H1 (cell line): ENCODE measurements around the gene NR5A2. TPM values are rescaled to one million over a fixed set of nuclear protein-coding genes. Genes with fewer than 3 reads are reported as not detected.
A peak's percentile ranks its signal among the peaks of the same experiment; 100 is the strongest.

Experiments used
- CTCF ChIA-PET: fragments of 300-600 bp; sonication (Branson Sonifier 250); formaldehyde crosslinking; loops from one replicate; lab custom pipeline; 2021; ENCODE audit not compliant: partially characterized antibody; lab: Charles Lee
- POLR2A ChIA-PET: fragments of 300-600 bp; sonication (Branson Sonifier 250); formaldehyde crosslinking; loops from one replicate; lab custom pipeline; 2021; ENCODE audit warnings: inconsistent platforms; ENCODE audit not compliant: partially characterized antibody; lab: Charles Lee
- DNase-seq, 2 experiments: peaks; one replicate each; pipeline versions ENCODE4 v3.0.0 to v3.0.0-alpha.2; 2010 to 2022; ENCODE audit warnings: low spot score in 2 of 2, low read depth in 1 of 2, mixed read lengths in 1 of 2
- FAIRE-seq: peaks from 2 replicates; lab custom pipeline; 2011; peaks lifted over from hg19 to GRCh38; lab: Jason Lieb, UNC
- H2AFZ ChIP-seq: 2 replicates; pipeline ENCODE4 v1.8.1; 2012; ENCODE audit warnings: low read length, inconsistent platforms
- H2AK5ac ChIP-seq: 2 replicates; pipeline ENCODE4 v1.6.1; 2013; ENCODE audit warnings: low read depth, low read length
- H2BK120ac ChIP-seq: replicated peaks from 2 replicates; pipeline ENCODE3; 2013; ENCODE audit warnings: low read depth, low read length, inconsistent platforms
- H2BK12ac ChIP-seq: 2 replicates; pipeline ENCODE4 v1.6.1; 2013; ENCODE audit warnings: low read depth, low read length
- H2BK15ac ChIP-seq: 2 replicates; pipeline ENCODE4 v1.6.1; 2013; ENCODE audit warnings: low read length
- H2BK20ac ChIP-seq: 2 replicates; pipeline ENCODE4 v1.6.1; 2013; ENCODE audit warnings: low read length
- H2BK5ac ChIP-seq: 2 replicates; pipeline ENCODE4 v1.6.1; 2013; ENCODE audit warnings: low read depth, low read length
- H3K14ac ChIP-seq: 2 replicates; pipeline ENCODE4 v1.6.1; 2013; ENCODE audit warnings: inconsistent platforms; ENCODE audit not compliant: insufficient read length
- H3K18ac ChIP-seq: 2 replicates; pipeline ENCODE4 v1.6.1; 2013; ENCODE audit warnings: low read length; ENCODE audit errors: extremely low read depth
- H3K23ac ChIP-seq: 2 replicates; pipeline ENCODE4 v1.6.1; 2013; ENCODE audit warnings: inconsistent platforms; ENCODE audit not compliant: insufficient read length
- H3K23me2 ChIP-seq: 2 replicates; pipeline ENCODE4 v1.6.1; 2013; ENCODE audit warnings: low read depth, low read length
- H3K27ac ChIP-seq: 2 replicates; pipeline ENCODE4 v1.6.1; 2011; ENCODE audit warnings: low read depth, low read length, inconsistent platforms
- H3K27me3 ChIP-seq, 4 experiments: replicated peaks in 1 of 4; 1 replicate in 1 of 4; 2 replicates in 3 of 4; pipeline versions ENCODE4 v1.6.1 to v1.8.1; 2011 to 2013; ENCODE audit warnings: low read length in 3 of 4, mild to moderate bottlenecking in 3 of 4, inconsistent platforms in 2 of 4, mixed read lengths in 2 of 4, moderate library complexity in 1 of 4; ENCODE audit not compliant: control insufficient read depth in 3 of 4, insufficient read depth in 3 of 4; ENCODE audit errors: extremely low read depth in 1 of 4
- H3K36me3 ChIP-seq, 4 experiments: 2 replicates each; pipeline versions ENCODE4 v1.6.1 to v1.8.1; 2011 to 2013; ENCODE audit warnings: mild to moderate bottlenecking in 4 of 4, low read length in 3 of 4, moderate library complexity in 2 of 4, control low read depth in 1 of 4, inconsistent platforms in 1 of 4; ENCODE audit not compliant: insufficient read depth in 4 of 4, control insufficient read depth in 2 of 4
- H3K4ac ChIP-seq: replicated peaks from 2 replicates; pipeline ENCODE3; 2013; ENCODE audit warnings: low read length, low read depth, mixed read lengths, inconsistent platforms; ENCODE audit not compliant: insufficient read length
- H3K4me1 ChIP-seq, 4 experiments: replicated peaks in 1 of 4; 1 replicate in 1 of 4; 2 replicates in 3 of 4; pipeline versions ENCODE4 v1.6.1 to v1.8.1; 2011 to 2013; ENCODE audit warnings: low read length in 3 of 4, inconsistent platforms in 2 of 4, mixed read lengths in 1 of 4; ENCODE audit not compliant: insufficient read depth in 4 of 4, control insufficient read depth in 3 of 4
- H3K4me2 ChIP-seq, 2 experiments: 2 replicates each; pipeline versions ENCODE4 v1.6.1 to v1.8.1; 2011 to 2013; ENCODE audit warnings: low read depth in 2 of 2, low read length in 2 of 2, control low read depth in 1 of 2, inconsistent platforms in 1 of 2, mild to moderate bottlenecking in 1 of 2; ENCODE audit not compliant: insufficient read depth in 1 of 2
- H3K4me3 ChIP-seq, 4 experiments: fragments of 200-600, 300-600 bp in 1 of 4; sonication (generic), shearing (Covaris generic), sonication (Bioruptor Twin) in 1 of 4; 2 replicates each; pipeline versions ENCODE4 v1.5.1 to v1.8.1; 2011 to 2016; ENCODE audit warnings: low read length in 4 of 4, low read depth in 3 of 4, control low read depth in 2 of 4, inconsistent platforms in 2 of 4, mild to moderate bottlenecking in 2 of 4, mixed read lengths in 1 of 4, moderate library complexity in 1 of 4; ENCODE audit not compliant: insufficient read depth in 2 of 4; ENCODE audit errors: extremely low read depth in 1 of 4
- H3K56ac ChIP-seq: replicated peaks from 2 replicates; pipeline ENCODE3; 2013; ENCODE audit warnings: low read depth, mild to moderate bottlenecking, mixed read lengths, low read length, inconsistent platforms; ENCODE audit not compliant: insufficient read length
- H3K79me1 ChIP-seq: 2 replicates; pipeline ENCODE4 v1.6.1; 2013; ENCODE audit warnings: low read depth, low read length, control low read depth
- H3K79me2 ChIP-seq, 2 experiments: 2 replicates each; pipeline versions ENCODE4 v1.6.1 to v1.8.1; 2012 to 2013; ENCODE audit warnings: low read length in 2 of 2, mild to moderate bottlenecking in 2 of 2, inconsistent platforms in 1 of 2; ENCODE audit not compliant: insufficient read depth in 2 of 2, control insufficient read depth in 1 of 2
- H3K9ac ChIP-seq, 4 experiments: replicated peaks in 1 of 4; 1 replicate in 1 of 4; 2 replicates in 3 of 4; pipeline versions ENCODE4 v1.6.1 to v1.8.1; 2011 to 2013; ENCODE audit warnings: low read depth in 3 of 4, low read length in 3 of 4, control low read depth in 2 of 4, mild to moderate bottlenecking in 2 of 4, moderate library complexity in 2 of 4, inconsistent platforms in 1 of 4; ENCODE audit errors: extremely low read depth in 1 of 4
- H3K9me3 ChIP-seq, 2 experiments: 2 replicates each; pipeline versions ENCODE4 v1.6.1 to v1.8.1; 2012 to 2013; ENCODE audit warnings: mild to moderate bottlenecking in 2 of 2, moderate library complexity in 2 of 2, control low read depth in 1 of 2, inconsistent platforms in 1 of 2, low read depth in 1 of 2, low read length in 1 of 2, mixed read lengths in 1 of 2; ENCODE audit not compliant: insufficient read depth in 2 of 2
- H4K20me1 ChIP-seq, 2 experiments: replicated peaks in 1 of 2; 2 replicates each; pipeline versions ENCODE3 to v1.8.1; 2011 to 2013; ENCODE audit warnings: inconsistent platforms in 2 of 2, low read length in 2 of 2, mild to moderate bottlenecking in 1 of 2; ENCODE audit not compliant: insufficient read depth in 2 of 2, control insufficient read depth in 1 of 2
- H4K5ac ChIP-seq: 2 replicates; pipeline ENCODE4 v1.6.1; 2013; ENCODE audit warnings: low read length, low read depth, mixed read lengths, inconsistent platforms; ENCODE audit not compliant: insufficient read length
- H4K8ac ChIP-seq: 2 replicates; pipeline ENCODE4 v1.8.0; 2013; ENCODE audit warnings: mild to moderate bottlenecking, moderate library complexity, low read length, inconsistent platforms; ENCODE audit not compliant: insufficient read depth; ENCODE audit errors: extremely low read depth
- H4K91ac ChIP-seq: replicated peaks from 2 replicates; pipeline ENCODE3; 2013; ENCODE audit warnings: low read length, mixed read lengths, inconsistent platforms; ENCODE audit not compliant: insufficient read length
- ASH2L ChIP-seq: fragments of 200-600, 300-600 bp; sonication (generic); IDR thresholded peaks from one replicate; pipeline ENCODE4 v1.7.1; 2017; ENCODE audit warnings: low read length
- BRCA1 ChIP-seq: IDR thresholded peaks from 2 replicates; pipeline ENCODE4 v1.6.1; 2012; ENCODE audit warnings: low read depth, low read length, improper control_type of control experiment
- GTF2F1 ChIP-seq: IDR thresholded peaks from 2 replicates; pipeline ENCODE4 v1.6.1; 2012; ENCODE audit warnings: low read depth, low read length, improper control_type of control experiment, borderline replicate concordance
- KDM1A ChIP-seq: fragments of 200-600, 300-600 bp; sonication (generic); IDR thresholded peaks from 2 replicates; pipeline ENCODE4 v1.7.1; 2016; ENCODE audit warnings: mild to moderate bottlenecking, low read length, borderline replicate concordance
- RAD21 ChIP-seq, 2 experiments: IDR thresholded peaks in 1 of 2; conservative IDR thresholded peaks in 1 of 2; 2 replicates each; pipeline ENCODE4 v1.6.1; 2011; ENCODE audit warnings: low read depth in 2 of 2, low read length in 2 of 2, improper control_type of control experiment in 1 of 2, inconsistent platforms in 1 of 2, mild to moderate bottlenecking in 1 of 2, moderate library complexity in 1 of 2
- RBBP5 ChIP-seq: IDR thresholded peaks from 2 replicates; pipeline ENCODE4 v1.7.1; 2012; ENCODE audit warnings: low read depth, mild to moderate bottlenecking, inconsistent platforms, low read length, moderate library complexity, borderline replicate concordance
- SAP30 ChIP-seq: fragments of 300-600 bp; sonication (generic); IDR thresholded peaks from 2 replicates; pipeline ENCODE4 v1.7.1; 2012; ENCODE audit warnings: low read length, moderate library complexity, mild to moderate bottlenecking, inconsistent platforms; ENCODE audit not compliant: insufficient read depth, insufficient replicate concordance
- WGBS, 2 experiments: shearing (Covaris generic) in 1 of 2; methylation state at CpG; one replicate each; pipeline versions ENCODE4 v1.1.6 to v1.1.7; 2013 to 2015; ENCODE audit warnings: low lambda C conversion rate in 2 of 2, mixed read lengths in 2 of 2, inconsistent platforms in 1 of 2, low coverage in 1 of 2, missing lambda C conversion rate in 1 of 2; ENCODE audit not compliant: insufficient replicate concordance in 2 of 2, insufficient coverage in 1 of 2, insufficient read length in 1 of 2; ENCODE audit errors: extremely low coverage in 1 of 2, missing lambda C conversion rate in 1 of 2; 5-methylcytosine and 5-hydroxymethylcytosine counted together
- polyA plus RNA-seq, 7 experiments: library from polyadenylated mRNA; depleted of rRNA in 3 of 7; stranded (reverse) in 5 of 7; unstranded in 2 of 7; fragments of >200 nt in 5 of 7; fragments of 200-250 nt in 2 of 7; gene quantifications; 1 replicate in 5 of 7; 2 replicates in 1 of 7; 4 replicates in 1 of 7; pipeline versions ENCODE4 v1.2.1 to v1.2.3, GENCODE V29; 2011 to 2013; ENCODE audit warnings: missing spikeins in 2 of 7, mixed read lengths in 2 of 7
- total RNA-seq: library from RNA; stranded (reverse); fragmentation: NEBNext Ultra II Directional; extraction: Animal tissue kit (Norgen Biotek cat#: 25700); gene quantifications from 2 replicates; pipeline ENCODE4 v1.2.1, GENCODE V29; 2021
- TF ChIP-seq, protein P1 (sequence below), 3 experiments: IDR thresholded peaks; 1 replicate in 2 of 3; 2 replicates in 1 of 3; pipeline versions ENCODE4 v1.5.1 to v1.6.1; 2011; ENCODE audit warnings: low read length in 3 of 3, mild to moderate bottlenecking in 3 of 3, inconsistent platforms in 2 of 3, low read depth in 1 of 3, moderate library complexity in 1 of 3; ENCODE audit not compliant: insufficient read depth in 1 of 3; ENCODE audit errors: control extremely low read depth in 1 of 3

NR5A2 gene
- total and polyA plus RNA-seq, 2 of the 8 experiments (the other 6 are each of a cell fraction or from before 2014, with no cell fraction given) = 1.7 to 11.6 TPM

DNA sequence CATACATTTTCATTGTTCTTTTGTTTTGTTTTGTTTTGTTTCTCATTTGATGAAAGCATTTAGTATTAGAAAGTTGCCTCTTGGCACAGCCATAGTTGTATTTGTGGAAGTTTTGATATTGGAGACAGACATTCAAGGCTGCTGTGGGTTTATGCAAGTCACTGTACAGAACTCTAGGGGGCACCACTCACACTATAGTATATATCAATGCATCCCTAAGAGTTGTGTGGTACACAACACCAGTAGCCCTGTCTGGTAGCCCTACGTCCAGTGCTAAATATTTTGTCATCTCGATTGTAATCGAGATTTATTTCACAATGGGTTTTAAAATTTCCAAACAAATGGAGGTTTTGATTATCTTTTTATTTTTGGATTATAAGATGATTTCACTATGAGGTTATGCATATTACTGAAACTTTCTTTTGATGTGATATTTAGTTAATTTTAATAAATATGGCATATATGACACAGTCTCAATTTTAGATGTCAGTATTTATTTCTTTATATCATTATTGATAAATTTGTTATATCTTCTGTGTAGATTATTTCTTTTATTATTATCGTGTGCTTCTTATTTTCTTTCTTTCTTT is 112.2 kb downstream of the NR5A2 start:
- DNase-seq (no peak), FAIRE-seq (no peak)
- ChIA-PET POLR2A (no interaction called here), CTCF (interaction anchor here (0.6 to 1.7 kb wide), 33 partner anchors 8 to 455 kb away, joined by 3 to 18 read pairs (median 4); no protein-coding TSS in a partner anchor)
- H4K91ac ChIP-seq = no peak overlapping the region
- H3K27me3 ChIP-seq = no peaks in the 10 kb centered on the region
- H3K56ac ChIP-seq = no peak overlapping the region
- H3K18ac ChIP-seq = no peak overlapping the region
- no peaks in the 10 kb centered on the region for H3K79me2 ChIP-seq
- WGBS, 2 experiments = 79% methylated on average over 4 of the region's 4 CpGs; no CpG with 5 or more reads in 1 of the 2 experiments
- no peak overlapping the region for H4K8ac ChIP-seq
- no peak overlapping the region for H2BK12ac ChIP-seq
- no peak overlapping the region for H2BK20ac ChIP-seq
- TF ChIP-seq RBBP5 (no peak), GTF2F1 (no peak), ASH2L (no peak), RAD21 (IDR thresholded peaks at IDR 0.05 in 1 of 2, conservative IDR thresholded peaks at IDR 0.05 in 1 of 2; ENCODE audit: low read depth in 2 of 2, low read length in 2 of 2) (peak; percentile 68 to 75), SAP30 (no peak), KDM1A (no peak), BRCA1 (no peak)
- TF ChIP-seq, protein P1, sequence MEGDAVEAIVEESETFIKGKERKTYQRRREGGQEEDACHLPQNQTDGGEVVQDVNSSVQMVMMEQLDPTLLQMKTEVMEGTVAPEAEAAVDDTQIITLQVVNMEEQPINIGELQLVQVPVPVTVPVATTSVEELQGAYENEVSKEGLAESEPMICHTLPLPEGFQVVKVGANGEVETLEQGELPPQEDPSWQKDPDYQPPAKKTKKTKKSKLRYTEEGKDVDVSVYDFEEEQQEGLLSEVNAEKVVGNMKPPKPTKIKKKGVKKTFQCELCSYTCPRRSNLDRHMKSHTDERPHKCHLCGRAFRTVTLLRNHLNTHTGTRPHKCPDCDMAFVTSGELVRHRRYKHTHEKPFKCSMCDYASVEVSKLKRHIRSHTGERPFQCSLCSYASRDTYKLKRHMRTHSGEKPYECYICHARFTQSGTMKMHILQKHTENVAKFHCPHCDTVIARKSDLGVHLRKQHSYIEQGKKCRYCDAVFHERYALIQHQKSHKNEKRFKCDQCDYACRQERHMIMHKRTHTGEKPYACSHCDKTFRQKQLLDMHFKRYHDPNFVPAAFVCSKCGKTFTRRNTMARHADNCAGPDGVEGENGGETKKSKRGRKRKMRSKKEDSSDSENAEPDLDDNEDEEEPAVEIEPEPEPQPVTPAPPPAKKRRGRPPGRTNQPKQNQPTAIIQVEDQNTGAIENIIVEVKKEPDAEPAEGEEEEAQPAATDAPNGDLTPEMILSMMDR (IDR thresholded peaks at IDR 0.05; ENCODE audit: control extremely low read depth in 1 of 3, insufficient read depth in 1 of 3, low read depth in 1 of 3, low read length in 3 of 3) = peak in 2 of 3 experiments; percentile 57 to 67; a peak in 3 of 4 replicates
- no peak overlapping the region for H3K14ac ChIP-seq
- H3K36me3 ChIP-seq = no peaks in the 10 kb centered on the region
- no peaks in the 10 kb centered on the region for H3K79me1 ChIP-seq
- H3K9ac ChIP-seq = no peak overlapping the region
- no peak overlapping the region for H2BK15ac ChIP-seq
- H3K4ac ChIP-seq = no peak overlapping the region
- H2AK5ac ChIP-seq = no peak overlapping the region
- no peak overlapping the region for H2AFZ ChIP-seq
- H3K27ac ChIP-seq = no peak overlapping the region
- no peak overlapping the region for H2BK5ac ChIP-seq
- no peak overlapping the region for H3K4me3 ChIP-seq
- no peak overlapping the region for H3K4me2 ChIP-seq
- no peak overlapping the region for H3K23ac ChIP-seq
- H3K23me2 ChIP-seq = no peaks in the 10 kb centered on the region; the same call in 1 of the 2 replicates
- H2BK120ac ChIP-seq = no peak overlapping the region
- H3K9me3 ChIP-seq = no peaks in the 10 kb centered on the region
- no peaks in the 10 kb centered on the region for H4K20me1 ChIP-seq
- H3K4me1 ChIP-seq = no peaks in the 10 kb centered on the region
- no peak overlapping the region for H4K5ac ChIP-seq
